WERI-Rb-1 (cell line): ENCODE data around the gene TBC1D22B.

Experiments used
- DNase-seq: peaks from one replicate; pipeline ENCODE4 v3.0.0-alpha.2; 2020
- H3K27ac ChIP-seq: fragments of 250-450 bp; sonication (Bioruptor Pico); 2 replicates; pipeline ENCODE4 v1.5.1; 2020; ENCODE audit warnings: mild to moderate bottlenecking, moderate library complexity
- H3K27me3 ChIP-seq: fragments of 250-450 bp; sonication (Bioruptor Pico); 2 replicates; pipeline ENCODE4 v1.5.1; 2021; ENCODE audit warnings: mild to moderate bottlenecking, low read depth, moderate library complexity; ENCODE audit not compliant: insufficient read depth, severe bottlenecking
- H3K36me3 ChIP-seq: fragments of 250-450 bp; sonication (Bioruptor Pico); 2 replicates; pipeline ENCODE4 v1.5.1; 2020; ENCODE audit warnings: mild to moderate bottlenecking, moderate library complexity
- H3K4me3 ChIP-seq: 2 replicates; pipeline ENCODE4 v1.5.1; 2011; ENCODE audit warnings: low read depth, mild to moderate bottlenecking, control low read depth, low read length
- H3K9me3 ChIP-seq: fragments of 250-450 bp; sonication (Bioruptor Pico); 2 replicates; pipeline ENCODE4 v1.5.1; 2021; ENCODE audit warnings: mild to moderate bottlenecking, moderate library complexity; ENCODE audit not compliant: severe bottlenecking
- CTCF ChIP-seq: IDR thresholded peaks from 2 replicates; pipeline ENCODE4 v1.5.1; 2011; ENCODE audit warnings: low read depth, mild to moderate bottlenecking, control low read depth, inconsistent platforms, low read length

Gene TBC1D22B

GRCh38 chr6:37354526-37355384 is 97.2 kb downstream of the TBC1D22B start:
- peak overlapping the region; percentile 95 for H3K4me3 ChIP-seq
- H3K27me3 ChIP-seq: no peaks in the 10 kb centered on the region
- peak overlapping the region; percentile 76 for H3K27ac ChIP-seq
- no peak for TF ChIP-seq CTCF
- H3K36me3 ChIP-seq: peaks cover 5% of the 10 kb centered on the region
- peak; percentile 44 for DNase-seq
- H3K9me3 ChIP-seq: no peaks in the 10 kb centered on the region

GRCh38 chr6:37357288-37357687 is 99.7 kb downstream of the TBC1D22B start:
- no peak for DNase-seq
- H3K9me3 ChIP-seq: no peaks in the 10 kb centered on the region
- peaks cover 21% of the 10 kb centered on the region for H3K36me3 ChIP-seq
- no peak overlapping the region for H3K4me3 ChIP-seq
- no peak overlapping the region for H3K27ac ChIP-seq
- H3K27me3 ChIP-seq: no peaks in the 10 kb centered on the region
- no peak for TF ChIP-seq CTCF

GRCh38 chr6:37357860-37358259 is 100.3 kb downstream of the TBC1D22B start:
- DNase-seq: no peak
- Histone ChIP-seq H3K27me3 (no peaks in the 10 kb centered on the region), H3K27ac (no peak overlapping the region), H3K4me3 (no peak overlapping the region), H3K36me3 (peaks cover 27% of the 10 kb centered on the region), H3K9me3 (no peaks in the 10 kb centered on the region)
- TF ChIP-seq CTCF: no peak

- Histone ChIP-seq H3K36me3 (peaks cover 35% of the 10 kb centered on the region), H3K27me3 (no peaks in the 10 kb centered on the region), H3K27ac (no peak overlapping the region; the same call in 1 of the 2 replicates), H3K4me3 (no peak overlapping the region), H3K9me3 (no peaks in the 10 kb centered on the region)
- DNase-seq: no peak
- no peak for TF ChIP-seq CTCF
These were observed 101.5 kb downstream of the TBC1D22B start for GRCh38 chr6:37359039-37359438.

- H3K36me3 ChIP-seq: peaks cover 49% of the 10 kb centered on the region
- H3K9me3 ChIP-seq: no peaks in the 10 kb centered on the region
- peak overlapping the region; percentile 53 for H3K27ac ChIP-seq
- no peaks in the 10 kb centered on the region for H3K27me3 ChIP-seq
- DNase-seq: peak; percentile 62
- no peak for TF ChIP-seq CTCF
- no peak overlapping the region for H3K4me3 ChIP-seq
These were observed 104.7 kb downstream of the TBC1D22B start for GRCh38 chr6:37362101-37362828.
